CD4-positive, alpha-beta T cell (primary cell): ENCODE results near the gene HECW1. TPM values are rescaled to one million over a fixed set of nuclear protein-coding genes. Genes with fewer than 3 reads are reported as not detected.

Experiments
- ATAC-seq: fragments of 200-7000 bp; cut with Tn5 transposase; one replicate; pipeline ENCODE4 v1.10.0; 2022; ENCODE audit warnings: mild to moderate bottlenecking; ENCODE audit not compliant: poor library complexity
- CTCF ChIA-PET: fragments of 350-600 bp; sonication (Branson Sonifier 250); formaldehyde crosslinking; loops from one replicate; lab custom pipeline; 2021; ENCODE audit warnings: antibody characterized with exemption, inconsistent platforms; lab: Charles Lee
- POLR2A ChIA-PET: fragments of 350-600 bp; sonication (Branson Sonifier 250); formaldehyde crosslinking; loops from one replicate; lab custom pipeline; 2021; ENCODE audit warnings: antibody characterized with exemption, inconsistent platforms; lab: Charles Lee
- DNase-seq, 14 experiments: peaks; one replicate each; pipeline ENCODE4 v3.0.0-alpha.2; 2013 to 2020; ENCODE audit warnings: mixed read lengths in 2 of 14
- H3K27ac ChIP-seq, 2 donors: one replicate each; pipeline versions ENCODE4 v1.5.1 to v1.7.0; 2013; ENCODE audit warnings: low read length in 2 of 2, low read depth in 1 of 2, mild to moderate bottlenecking in 1 of 2
- H3K27me3 ChIP-seq, 2 experiments: 1 replicate in 1 of 2; 2 replicates in 1 of 2; pipeline versions ENCODE4 v1.6.1 to v1.7.0; 2013; ENCODE audit warnings: low read length in 2 of 2, control low read depth in 1 of 2, mild to moderate bottlenecking in 1 of 2, moderate library complexity in 1 of 2; ENCODE audit not compliant: insufficient read depth in 2 of 2, control insufficient read depth in 1 of 2
- H3K36me3 ChIP-seq: one replicate; pipeline ENCODE4 v1.6.1; 2013; ENCODE audit warnings: low read length, control low read depth; ENCODE audit not compliant: insufficient read depth
- H3K4me1 ChIP-seq: one replicate; pipeline ENCODE4 v1.6.1; 2013; ENCODE audit warnings: low read length, control low read depth; ENCODE audit not compliant: insufficient read depth
- H3K4me3 ChIP-seq: one replicate; pipeline ENCODE4 v1.5.1; 2013; ENCODE audit warnings: mild to moderate bottlenecking, low read length, moderate library complexity
- H3K9me3 ChIP-seq, 2 experiments: 1 replicate in 1 of 2; 2 replicates in 1 of 2; pipeline versions ENCODE4 v1.6.1 to v1.7.0; 2013; ENCODE audit warnings: low read length in 2 of 2, mild to moderate bottlenecking in 2 of 2, control low read depth in 1 of 2, moderate library complexity in 1 of 2; ENCODE audit not compliant: control insufficient read depth in 1 of 2, insufficient read depth in 1 of 2
- H3K27ac Mint-ChIP-seq: one replicate; pipeline ENCODE4 v1.8.0; 2020; ENCODE audit warnings: mixed read lengths
- H3K27me3 Mint-ChIP-seq: one replicate; pipeline ENCODE4 v1.8.0; 2021; ENCODE audit warnings: mixed read lengths
- H3K36me3 Mint-ChIP-seq: one replicate; pipeline ENCODE4 v1.8.0; 2021; ENCODE audit warnings: low read depth, mixed read lengths
- H3K4me1 Mint-ChIP-seq: one replicate; pipeline ENCODE4 v1.8.0; 2021; ENCODE audit warnings: low read depth, mixed read lengths
- H3K4me3 Mint-ChIP-seq: one replicate; pipeline ENCODE4 v1.8.0; 2020; ENCODE audit warnings: mild to moderate bottlenecking, mixed read lengths
- H3K9me3 Mint-ChIP-seq: one replicate; pipeline ENCODE4 v1.8.0; 2020; ENCODE audit warnings: mixed read lengths
- CTCF ChIP-seq: fragments of 200-600 bp; IDR thresholded peaks from one replicate; pipeline ENCODE4 v1.8.0; 2022; ENCODE audit warnings: antibody characterized with exemption, mild to moderate bottlenecking
- intact Hi-C, 2 experiments: fragments of 100-400 bp; cut with DNase I in 1 of 2; cut with micrococcal nuclease in 1 of 2; formaldehyde crosslinking; loops; one replicate each; pipeline versions ENCODE4 v1.15.1 to v1.9.0; 2023 to 2025; cut with DNase I, micrococcal nuclease
- total RNA-seq, 174 experiments: library from RNA in 2 of 174; stranded (reverse) in 2 of 174; gene quantifications; one replicate each; pipeline ENCODE4 v1.2.3 and lab custom pipeline; 2021 to 2026

The HECW1 gene
- total RNA-seq, 2 experiments from 2014 or later = not detected

- H3K4me3 Mint-ChIP-seq = no peak overlapping the region
- H3K27ac ChIP-seq = no peak overlapping the region
- peaks cover 0 to 4% of the 10 kb centered on the region in 2 experiments for H3K9me3 ChIP-seq
- peaks cover 62% of the 10 kb centered on the region for H3K27me3 Mint-ChIP-seq
- TF ChIP-seq CTCF = no peak
- no peak overlapping the region for H3K4me3 ChIP-seq
- ATAC-seq (no peak), DNase-seq (no peak)
- peaks cover 9% of the 10 kb centered on the region for H3K4me1 Mint-ChIP-seq
- peaks cover 30 to 66% of the 10 kb centered on the region in 2 experiments for H3K27me3 ChIP-seq
- H3K27ac Mint-ChIP-seq = no peak overlapping the region
- ChIA-PET CTCF (no interaction called here), POLR2A (no interaction called here)
- no peaks in the 10 kb centered on the region for H3K36me3 ChIP-seq
- no peaks in the 10 kb centered on the region for H3K36me3 Mint-ChIP-seq
- intact Hi-C loops = no loop called here
- peaks cover 7% of the 10 kb centered on the region for H3K4me1 ChIP-seq
- H3K9me3 Mint-ChIP-seq = no peaks in the 10 kb centered on the region
Observed at GRCh38 chr7:43117095-43117494, 4.6 kb downstream of the HECW1 start.

DNA sequence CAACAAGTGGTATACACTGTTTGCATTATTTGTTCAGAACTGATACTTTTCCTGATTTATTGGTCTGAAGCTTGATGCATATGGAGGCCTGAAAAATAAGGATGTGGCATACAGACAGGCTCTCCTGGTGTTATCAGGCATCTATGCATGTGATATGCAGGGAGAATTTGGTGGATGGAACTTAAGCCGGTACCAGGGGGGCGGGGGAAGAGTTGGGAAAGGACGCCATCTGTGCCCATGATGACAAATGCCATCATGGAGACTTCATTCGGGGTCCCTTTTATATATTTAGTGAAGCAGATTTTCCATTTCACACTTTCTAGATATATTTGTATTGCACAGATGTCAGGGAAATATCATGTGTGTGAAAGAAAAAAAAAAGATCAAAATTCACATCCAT, 5.4 kb downstream of the HECW1 start:
- H3K27me3 Mint-ChIP-seq = peaks cover 59% of the 10 kb centered on the region
- H3K36me3 Mint-ChIP-seq = no peaks in the 10 kb centered on the region
- Histone ChIP-seq H3K4me1 (peaks cover 5% of the 10 kb centered on the region), H3K27ac (no peak overlapping the region), H3K4me3 (no peak overlapping the region), H3K9me3 (peaks cover 0 to 4% of the 10 kb centered on the region in 2 experiments), H3K27me3 (peaks cover 28 to 58% of the 10 kb centered on the region in 2 experiments), H3K36me3 (no peaks in the 10 kb centered on the region)
- ChIA-PET CTCF (no interaction called here), POLR2A (no interaction called here)
- intact Hi-C loops = no loop called here
- ATAC-seq (no peak), DNase-seq (no peak)
- no peak for TF ChIP-seq CTCF
- H3K9me3 Mint-ChIP-seq = no peaks in the 10 kb centered on the region
- no peak overlapping the region for H3K4me3 Mint-ChIP-seq
- H3K4me1 Mint-ChIP-seq = peaks cover 7% of the 10 kb centered on the region
- no peak overlapping the region for H3K27ac Mint-ChIP-seq

DNA sequence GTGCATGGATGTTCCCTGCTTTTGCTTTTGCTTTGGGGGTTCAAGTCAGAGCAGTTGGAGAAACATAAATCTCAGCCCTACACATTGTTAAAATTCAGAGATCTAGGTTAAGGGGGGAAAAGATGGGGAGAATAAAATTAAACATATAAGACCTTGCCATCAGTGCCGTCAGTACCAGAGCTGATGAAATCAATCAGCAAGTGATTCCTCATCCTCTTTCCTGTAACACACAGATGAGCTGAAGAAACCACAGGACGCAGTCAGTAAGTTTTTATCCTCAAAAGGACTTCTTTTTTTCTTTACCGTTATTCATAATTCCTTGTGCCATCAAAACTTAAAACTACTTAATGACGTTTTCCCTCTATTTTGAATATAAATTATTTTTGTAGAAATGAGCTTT, 5.9 kb downstream of the HECW1 start:
- no peaks in the 10 kb centered on the region for H3K36me3 Mint-ChIP-seq
- CTCF ChIA-PET = no interaction called here
- H3K4me3 Mint-ChIP-seq = no peak overlapping the region
- ATAC-seq (no peak), DNase-seq (no peak)
- no peak for TF ChIP-seq CTCF
- no peak overlapping the region for H3K27ac Mint-ChIP-seq
- Histone ChIP-seq H3K4me3 (no peak overlapping the region), H3K27me3 (peaks cover 26 to 53% of the 10 kb centered on the region in 2 experiments), H3K9me3 (peaks cover 0 to under 1% of the 10 kb centered on the region in 2 experiments), H3K36me3 (no peaks in the 10 kb centered on the region), H3K27ac (no peak overlapping the region), H3K4me1 (peaks cover under 1% of the 10 kb centered on the region)
- POLR2A ChIA-PET = no interaction called here
- peaks cover 60% of the 10 kb centered on the region for H3K27me3 Mint-ChIP-seq
- intact Hi-C loops = no loop called here
- peaks cover 7% of the 10 kb centered on the region for H3K4me1 Mint-ChIP-seq
- H3K9me3 Mint-ChIP-seq = no peaks in the 10 kb centered on the region
